H54 (cell line): ENCODE data around the gene CXCL5.
"Not testable (repeated sequence)": the region's sequence is repeated elsewhere in the genome, so short reads cannot be mapped to it uniquely, and the experiment has no call there.

Experiments
- DNase-seq: peaks from one replicate; pipeline ENCODE4 v3.0.0; 2011; ENCODE audit warnings: low spot score, mixed read lengths; ENCODE audit not compliant: insufficient read length
- FAIRE-seq: peaks from 3 replicates; lab custom pipeline; 2011; peaks lifted over from hg19 to GRCh38; lab: Jason Lieb, UNC
- POLR2A ChIP-seq: IDR thresholded peaks from 2 replicates; pipeline ENCODE4 v1.6.1; 2011; ENCODE audit warnings: low read depth, mild to moderate bottlenecking, low read length

The CXCL5 gene

GRCh38 chr4:74000301-74000700 lies 1.8 kb upstream of the CXCL5 start:
- no peak for TF ChIP-seq POLR2A
- DNase-seq (no peak), FAIRE-seq (no peak)

- no peak for TF ChIP-seq POLR2A
- FAIRE-seq (no peak), DNase-seq (no peak)
These were observed 6.4 kb downstream of the CXCL5 start for GRCh38 chr4:73992050-73992449.

GRCh38 chr4:73991742-73992000 lies 6.8 kb downstream of the CXCL5 start:
- DNase-seq = no peak
- no peak for TF ChIP-seq POLR2A
- no peak for FAIRE-seq

- no peak for FAIRE-seq
- TF ChIP-seq POLR2A = no peak
- DNase-seq = no peak
These were observed 7.3 kb downstream of the CXCL5 start for GRCh38 chr4:73990988-73991741.

- DNase-seq (no peak), FAIRE-seq (no peak)
- TF ChIP-seq POLR2A = no peak
These were observed 8.5 kb downstream of the CXCL5 start for GRCh38 chr4:73989928-73990327.

GRCh38 chr4:73989031-73989430 lies 9.4 kb downstream of the CXCL5 start:
- DNase-seq = no peak
- no peak for FAIRE-seq
- no peak for TF ChIP-seq POLR2A

GRCh38 chr4:73988061-73988460 lies 10.4 kb downstream of the CXCL5 start, which contains the start of gene PPBP:
TSS of gene PPBP (minus strand) at chr4:73988190. CDS start at chr4:73988103, 87 bp downstream.
- no peak for DNase-seq
- no peak for FAIRE-seq
- no peak for TF ChIP-seq POLR2A

GRCh38 chr4:73985528-73985852 lies 13.0 kb downstream of the CXCL5 start:
- DNase-seq = no peak
- no peak for TF ChIP-seq POLR2A
- no peak for FAIRE-seq

GRCh38 chr4:73984736-73985527 lies 13.5 kb downstream of the CXCL5 start:
- FAIRE-seq = no peak
- DNase-seq = no peak
- TF ChIP-seq POLR2A = no peak

GRCh38 chr4:73981175-73981574 lies 17.3 kb downstream of the CXCL5 start:
- not testable (repeated sequence) for DNase-seq, FAIRE-seq

GRCh38 chr4:73979407-73979957 lies 19.0 kb downstream of the CXCL5 start:
- FAIRE-seq = no peak
- no peak for TF ChIP-seq POLR2A
- no peak for DNase-seq

- no peak for TF ChIP-seq POLR2A
- DNase-seq (no peak), FAIRE-seq (no peak)
These were observed 19.6 kb downstream of the CXCL5 start for GRCh38 chr4:73978886-73979285.

GRCh38 chr4:73976716-73977115 lies 21.8 kb downstream of the CXCL5 start:
- no peak for FAIRE-seq
- DNase-seq = no peak
- TF ChIP-seq POLR2A = no peak

- no peak for FAIRE-seq
- TF ChIP-seq POLR2A = no peak
These were observed 22.3 kb downstream of the CXCL5 start for GRCh38 chr4:73976217-73976616.

GRCh38 chr4:73974352-73974751 lies 24.1 kb downstream of the CXCL5 start:
- no peak for FAIRE-seq
- no peak for TF ChIP-seq POLR2A
- DNase-seq = no peak

More at GRCh38 chr4:73976217-73976616, 22.3 kb downstream of the CXCL5 start:
- DNase-seq = no peak
